Large intestine (tissue), 3 donors: ENCODE results near the gene MYO16. TPM values are rescaled to one million over a fixed set of nuclear protein-coding genes. Genes with fewer than 3 reads are reported as not detected.

Experiments used
- DNase-seq, 2 donors: peaks; one replicate each; pipeline versions ENCODE4 v3.0.0 to v3.0.0-alpha.2; 2013
- H3K27ac ChIP-seq: one replicate; pipeline ENCODE4 v1.5.1; 2013; ENCODE audit warnings: low read length
- H3K27me3 ChIP-seq: 2 replicates; pipeline ENCODE4 v1.6.1; 2013; ENCODE audit warnings: low read length; ENCODE audit not compliant: control insufficient read depth, insufficient read depth
- H3K36me3 ChIP-seq: 2 replicates; pipeline ENCODE4 v1.6.1; 2013; ENCODE audit warnings: low read length; ENCODE audit not compliant: control insufficient read depth, insufficient read depth
- H3K4me1 ChIP-seq: one replicate; pipeline ENCODE4 v1.6.1; 2013; ENCODE audit warnings: low read length; ENCODE audit not compliant: control insufficient read depth, insufficient read depth
- H3K4me3 ChIP-seq: one replicate; pipeline ENCODE4 v1.5.1; 2013; ENCODE audit warnings: low read length
- H3K9me3 ChIP-seq: one replicate; pipeline ENCODE4 v1.6.1; 2013; ENCODE audit warnings: mild to moderate bottlenecking, low read depth, low read length, moderate library complexity; ENCODE audit not compliant: control insufficient read depth
- WGBS: methylation state at CpG from one replicate; pipeline ENCODE4 v1.1.5; 2013; ENCODE audit warnings: low lambda C conversion rate; ENCODE audit not compliant: insufficient coverage; 5-methylcytosine and 5-hydroxymethylcytosine counted together
- polyA plus RNA-seq: library from polyadenylated mRNA; unstranded; fragments of 120-200 nt; gene quantifications from one replicate; pipeline ENCODE4 v1.2.1, GENCODE V29; 2013

The MYO16 gene
- polyA plus RNA-seq, 1 donor = 0.27 TPM

DNA sequence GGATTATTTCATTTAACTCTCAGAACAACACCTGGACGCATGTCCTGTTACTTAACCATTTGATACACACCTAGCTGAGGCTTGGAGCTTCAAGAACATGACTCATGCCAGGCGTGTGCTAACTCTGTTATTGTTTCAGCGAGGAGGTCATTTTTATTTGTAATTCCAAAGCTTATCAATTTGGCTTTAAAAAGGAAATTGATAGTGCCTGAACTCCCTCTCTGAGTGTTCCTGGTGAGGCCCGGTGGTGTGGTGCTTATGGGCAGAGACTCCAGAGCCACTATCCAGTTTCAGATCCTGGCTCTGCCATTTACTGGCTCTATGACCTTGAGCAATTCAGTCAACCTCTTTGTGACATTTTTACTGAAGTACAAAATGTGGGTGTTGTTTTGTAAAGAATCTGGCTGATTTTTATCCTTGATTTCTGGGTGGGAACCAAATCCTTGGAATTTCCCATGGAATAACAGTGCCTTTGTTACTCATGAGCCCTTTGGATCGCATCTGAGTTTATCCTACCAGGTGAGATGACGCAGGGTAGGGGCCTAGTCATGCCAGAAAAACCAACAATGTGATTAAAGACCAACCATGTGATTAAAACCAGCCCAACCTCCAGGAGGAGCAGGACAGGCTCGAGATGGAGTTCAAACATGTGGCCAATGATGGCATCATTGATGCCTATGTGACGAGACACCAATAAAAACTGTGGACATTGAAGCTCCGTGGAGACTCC lies 198.8 kb downstream of the MYO16 start:
- Histone ChIP-seq H3K27me3 (no peaks in the 10 kb centered on the region), H3K9me3 (no peaks in the 10 kb centered on the region), H3K27ac (no peak overlapping the region), H3K4me3 (no peak overlapping the region), H3K4me1 (no peaks in the 10 kb centered on the region), H3K36me3 (no peaks in the 10 kb centered on the region)
- 100% methylated on average over 1 of the region's 9 CpGs for WGBS
- DNase-seq = no peak

GRCh38 chr13:108830916-108831315 lies 201.5 kb downstream of the MYO16 start:
- Histone ChIP-seq H3K27ac (no peak overlapping the region), H3K4me3 (no peak overlapping the region), H3K4me1 (no peaks in the 10 kb centered on the region), H3K9me3 (no peaks in the 10 kb centered on the region), H3K27me3 (no peaks in the 10 kb centered on the region), H3K36me3 (no peaks in the 10 kb centered on the region)
- no peak for DNase-seq
- no CpG with 5 or more reads among the region's 3 CpGs for WGBS

DNA sequence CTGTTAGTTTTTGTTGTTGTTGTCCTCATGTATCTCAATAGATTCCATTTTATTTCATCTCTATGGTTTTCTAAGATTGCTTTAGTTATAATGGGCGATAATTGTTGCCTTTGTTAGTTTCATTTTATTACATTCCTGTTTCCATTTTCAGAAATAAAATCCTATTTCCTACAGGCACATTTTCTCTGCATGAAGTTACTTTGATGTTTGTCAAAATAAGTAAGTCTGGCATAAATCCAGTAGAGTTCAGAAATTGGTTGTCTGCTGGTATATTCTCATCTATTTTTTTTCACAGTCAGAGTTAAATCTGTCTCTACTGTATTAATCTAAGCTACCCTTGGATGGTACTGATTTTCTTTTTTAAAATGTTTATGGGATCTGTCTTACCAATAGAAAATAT lies 204.1 kb downstream of the MYO16 start:
- Histone ChIP-seq H3K4me1 (no peaks in the 10 kb centered on the region), H3K4me3 (no peak overlapping the region), H3K9me3 (no peaks in the 10 kb centered on the region), H3K27ac (no peak overlapping the region), H3K27me3 (no peaks in the 10 kb centered on the region), H3K36me3 (no peaks in the 10 kb centered on the region)
- no peak for DNase-seq
- WGBS = no CpG with 5 or more reads among the region's 1 CpG

DNA sequence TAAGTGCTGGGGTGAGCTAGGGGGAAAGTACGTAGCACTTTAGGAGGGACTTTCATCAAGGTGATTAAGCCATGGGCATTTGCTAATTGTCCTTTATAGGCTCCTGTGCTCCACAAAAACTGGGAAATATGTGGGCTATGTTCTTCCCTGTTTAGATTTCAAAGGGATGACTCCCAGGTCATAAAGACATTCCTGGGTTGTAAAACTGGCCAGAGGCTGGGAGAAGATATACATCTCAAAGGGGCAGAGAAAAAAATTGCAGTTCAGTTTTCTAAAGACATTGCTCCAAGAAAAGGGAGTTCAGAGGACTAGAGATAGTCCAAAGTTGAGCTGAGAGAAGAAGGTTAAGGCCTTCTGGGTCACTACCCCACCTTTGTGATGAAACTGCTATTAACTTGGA lies 204.8 kb downstream of the MYO16 start:
- Histone ChIP-seq H3K9me3 (no peaks in the 10 kb centered on the region), H3K27me3 (no peaks in the 10 kb centered on the region), H3K4me1 (no peaks in the 10 kb centered on the region), H3K4me3 (no peak overlapping the region), H3K36me3 (no peaks in the 10 kb centered on the region), H3K27ac (no peak overlapping the region)
- peak; percentile 24 to 26 for DNase-seq
- WGBS = no CpG with 5 or more reads among the region's 1 CpG

GRCh38 chr13:108835083-108835482 lies 205.7 kb downstream of the MYO16 start:
- no peak for DNase-seq
- H3K9me3 ChIP-seq = no peaks in the 10 kb centered on the region
- no peak overlapping the region for H3K27ac ChIP-seq
- no peaks in the 10 kb centered on the region for H3K36me3 ChIP-seq
- H3K4me3 ChIP-seq = no peak overlapping the region
- no peaks in the 10 kb centered on the region for H3K27me3 ChIP-seq
- WGBS = no CpG with 5 or more reads among the region's 3 CpGs
- no peaks in the 10 kb centered on the region for H3K4me1 ChIP-seq

DNA sequence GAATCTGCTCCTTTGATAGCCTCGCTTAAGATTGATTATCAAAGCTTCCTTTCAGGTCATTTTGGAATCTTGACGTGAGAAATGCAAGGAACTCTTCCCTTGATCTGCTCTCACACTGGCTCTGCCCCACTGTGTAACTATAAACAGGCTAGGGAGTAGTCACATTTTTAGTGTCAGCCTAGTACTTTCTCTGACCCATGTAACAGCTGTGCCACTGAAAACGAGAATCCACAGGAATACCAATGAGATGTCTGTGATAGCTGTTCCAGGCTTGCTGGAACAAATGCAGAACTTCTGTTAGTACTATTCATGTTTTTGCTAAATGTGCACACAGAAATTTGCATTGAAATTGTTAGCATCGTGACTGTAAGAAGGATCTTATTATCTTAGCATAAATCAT lies 221.3 kb downstream of the MYO16 start:
- DNase-seq = no peak
- WGBS = 90% methylated on average over 2 of the region's 4 CpGs
- no peaks in the 10 kb centered on the region for H3K9me3 ChIP-seq
- H3K36me3 ChIP-seq = no peaks in the 10 kb centered on the region
- no peaks in the 10 kb centered on the region for H3K27me3 ChIP-seq
- H3K27ac ChIP-seq = no peak overlapping the region
- no peak overlapping the region for H3K4me3 ChIP-seq
- H3K4me1 ChIP-seq = no peaks in the 10 kb centered on the region

DNA sequence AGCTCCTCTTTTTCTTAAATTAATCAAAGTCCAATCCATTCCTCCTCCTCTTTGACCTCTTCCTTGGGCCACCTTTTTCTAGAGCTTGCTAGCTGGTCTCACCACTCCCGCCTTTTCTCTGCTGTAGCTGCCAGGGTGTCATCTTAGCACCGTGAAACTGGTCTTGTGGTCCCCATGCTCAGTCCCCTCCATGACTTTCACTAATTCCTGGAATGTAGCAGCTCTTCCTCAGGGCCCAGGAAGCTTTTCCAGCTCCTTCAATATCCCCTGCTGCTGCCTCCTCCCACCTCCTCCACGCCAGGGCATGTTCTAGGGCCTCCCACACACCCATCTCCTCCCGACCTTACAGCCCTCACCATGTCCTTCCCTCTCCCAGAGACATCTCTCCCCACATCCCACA lies 222.2 kb downstream of the MYO16 start:
- Histone ChIP-seq H3K4me1 (no peaks in the 10 kb centered on the region), H3K4me3 (no peak overlapping the region), H3K36me3 (no peaks in the 10 kb centered on the region), H3K9me3 (no peaks in the 10 kb centered on the region), H3K27me3 (no peaks in the 10 kb centered on the region), H3K27ac (no peak overlapping the region)
- no peak for DNase-seq
- WGBS = 100% methylated on average over 1 of the region's 4 CpGs

- WGBS = 97% methylated on average over 7 of the region's 10 CpGs
- H3K4me1 ChIP-seq = no peaks in the 10 kb centered on the region
- H3K27me3 ChIP-seq = no peaks in the 10 kb centered on the region
- DNase-seq = no peak
- H3K4me3 ChIP-seq = no peak overlapping the region
- no peak overlapping the region for H3K27ac ChIP-seq
- no peaks in the 10 kb centered on the region for H3K36me3 ChIP-seq
- H3K9me3 ChIP-seq = no peaks in the 10 kb centered on the region
These were observed 223.6 kb downstream of the MYO16 start for GRCh38 chr13:108853031-108853430.

DNA sequence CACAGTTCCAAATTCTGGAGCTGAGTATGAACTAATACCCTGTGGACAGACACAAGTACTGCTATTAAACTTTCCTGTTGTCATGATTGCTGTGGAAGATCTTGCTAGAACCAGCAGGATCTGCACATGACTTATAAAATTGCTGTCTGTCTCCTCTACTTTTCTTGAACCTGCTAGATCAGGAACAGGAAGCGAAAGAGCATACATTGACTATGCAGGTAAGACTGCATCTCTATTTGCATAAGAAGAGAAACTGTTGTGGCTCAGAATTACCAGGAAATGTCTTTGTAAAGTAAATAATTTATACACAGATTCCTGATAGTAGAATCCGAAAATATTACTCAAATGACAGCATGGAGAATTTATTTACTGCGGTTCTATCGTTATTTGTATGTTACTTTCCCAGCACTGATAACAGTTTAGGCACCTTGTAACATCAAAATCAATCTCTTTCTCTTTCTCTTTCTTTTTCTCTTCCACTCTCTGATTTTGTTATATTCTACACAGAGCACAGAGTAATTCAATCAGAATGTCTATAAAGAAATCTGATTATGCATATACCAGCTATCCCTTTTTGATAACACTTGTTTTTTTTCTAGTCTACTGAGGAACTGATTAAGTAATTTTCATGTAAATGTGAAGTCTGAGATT lies 226.5 kb downstream of the MYO16 start:
- 72% methylated on average over 3 of the region's 4 CpGs for WGBS
- no peak overlapping the region for H3K27ac ChIP-seq
- no peaks in the 10 kb centered on the region for H3K4me1 ChIP-seq
- H3K36me3 ChIP-seq = no peaks in the 10 kb centered on the region
- no peak for DNase-seq
- H3K9me3 ChIP-seq = no peaks in the 10 kb centered on the region
- no peak overlapping the region for H3K4me3 ChIP-seq
- H3K27me3 ChIP-seq = no peaks in the 10 kb centered on the region

GRCh38 chr13:108858676-108859075 lies 229.3 kb downstream of the MYO16 start:
- H3K36me3 ChIP-seq = no peaks in the 10 kb centered on the region
- no peaks in the 10 kb centered on the region for H3K4me1 ChIP-seq
- WGBS = 83% methylated on average over 1 of the region's 5 CpGs
- H3K27ac ChIP-seq = no peak overlapping the region
- H3K4me3 ChIP-seq = no peak overlapping the region
- no peaks in the 10 kb centered on the region for H3K27me3 ChIP-seq
- H3K9me3 ChIP-seq = no peaks in the 10 kb centered on the region
- DNase-seq = no peak
